A673 (cell line): ENCODE data around the gene BPI. TPM values are rescaled to one million over a fixed set of nuclear protein-coding genes. Genes with fewer than 3 reads are reported as not detected.
"Not testable (repeated sequence)": the region's sequence is repeated elsewhere in the genome, so short reads cannot be mapped to it uniquely, and the experiment has no call there.

Source experiments
- BruUV-seq: library from RNA; stranded (reverse); fragments of 400-500 nt; replicated peaks from 2 replicates; lab custom pipeline; 2021; lab: Mats Ljungman, UMichigan
- CTCF ChIA-PET: fragments of 300-600 bp; sonication (Branson Sonifier 250); formaldehyde crosslinking; loops from one replicate; lab custom pipeline; 2022; ENCODE audit warnings: antibody characterized with exemption; lab: Charles Lee
- POLR2A ChIA-PET: fragments of 300-600 bp; sonication (Branson Sonifier 250); formaldehyde crosslinking; loops from one replicate; lab custom pipeline; 2022; ENCODE audit warnings: antibody characterized with exemption; ENCODE audit not compliant: low non-redundant PET; lab: Charles Lee
- DNase-seq: peaks from one replicate; pipeline ENCODE4 v3.0.0-alpha.2; 2015; ENCODE audit warnings: low spot score
- H3K27ac ChIP-seq: fragments of 200-600 bp; sonication (generic); 2 replicates; pipeline ENCODE4 v1.5.1; 2016; ENCODE audit warnings: mixed run types, low read depth, mild to moderate bottlenecking, mixed read lengths, antibody characterized with exemption, low read length; ENCODE audit not compliant: poor library complexity, severe bottlenecking
- H3K27me3 ChIP-seq: fragments of 200-600 bp; sonication (generic); replicated peaks from 2 replicates; pipeline ENCODE4 v1.6.1; 2017; ENCODE audit warnings: mixed run types, low read depth, mild to moderate bottlenecking, mixed read lengths, antibody characterized with exemption, low read length; ENCODE audit not compliant: insufficient read depth, poor library complexity
- H3K36me3 ChIP-seq: fragments of 200-600 bp; sonication (generic); 2 replicates; pipeline ENCODE4 v1.6.1; 2016; ENCODE audit warnings: mixed run types, mild to moderate bottlenecking, mixed read lengths, antibody characterized with exemption, low read length; ENCODE audit not compliant: insufficient read depth, poor library complexity, severe bottlenecking
- H3K4me1 ChIP-seq: fragments of 200-600 bp; sonication (generic); 2 replicates; pipeline ENCODE4 v1.6.1; 2017; ENCODE audit warnings: mixed run types, mild to moderate bottlenecking, mixed read lengths, antibody characterized with exemption, low read length; ENCODE audit not compliant: insufficient read depth, poor library complexity, severe bottlenecking
- H3K4me3 ChIP-seq: fragments of 200-600 bp; sonication (generic); 2 replicates; pipeline ENCODE4 v1.5.1; 2016; ENCODE audit warnings: low read depth, mixed run types, mild to moderate bottlenecking, mixed read lengths, low read length; ENCODE audit not compliant: poor library complexity, severe bottlenecking
- H3K9me3 ChIP-seq: fragments of 200-600 bp; sonication (generic); 2 replicates; pipeline ENCODE4 v1.6.1; 2016; ENCODE audit warnings: mixed run types, low read depth, mild to moderate bottlenecking, mixed read lengths, antibody characterized with exemption, low read length; ENCODE audit not compliant: poor library complexity, severe bottlenecking
- CTCF ChIP-seq: fragments of 300-800, 200-600 bp; sonication (generic); conservative IDR thresholded peaks from 2 replicates; pipeline ENCODE4 v1.5.1; 2017; ENCODE audit warnings: low read depth, mild to moderate bottlenecking, antibody characterized with exemption, low read length, moderate library complexity, mixed read lengths
- EZH2 ChIP-seq: fragments of 200-600 bp; sonication (generic); IDR thresholded peaks from 2 replicates; pipeline ENCODE4 v1.6.1; 2017; ENCODE audit warnings: borderline replicate concordance, low read depth, mild to moderate bottlenecking, mixed read lengths, antibody characterized with exemption, low read length; ENCODE audit not compliant: poor library complexity, severe bottlenecking
- intact Hi-C: fragments of 100-400 bp; cut with micrococcal nuclease; formaldehyde crosslinking; loops from one replicate; pipeline ENCODE4 v1.10.0; 2022; ENCODE audit not compliant: unreplicated experiment
- total RNA-seq: library from RNA; stranded (reverse); gene quantifications from 2 replicates; pipeline ENCODE4 v1.2.3, GENCODE V29; 2021

BPI gene
- total RNA-seq, 1 experiment from 2014 or later, result not detected

GRCh38 chr20:38283236-38283635 lies 20.7 kb upstream of the BPI start:
- no peak for DNase-seq
- no peaks in the 10 kb centered on the region for H3K4me1 ChIP-seq
- H3K4me3 ChIP-seq, result no peak overlapping the region
- ChIA-PET CTCF (no interaction called here), POLR2A (no interaction called here)
- BruUV-seq, result no TSS peak
- no peak overlapping the region for H3K27ac ChIP-seq
- no peaks in the 10 kb centered on the region for H3K36me3 ChIP-seq
- H3K27me3 ChIP-seq, result no peaks in the 10 kb centered on the region
- H3K9me3 ChIP-seq, result no peaks in the 10 kb centered on the region
- no peak for TF ChIP-seq CTCF
- TF ChIP-seq EZH2, result no peak
- intact Hi-C loops, result no loop called here

GRCh38 chr20:38284066-38284650 lies 19.8 kb upstream of the BPI start:
- H3K27me3 ChIP-seq, BruUV-seq, H3K4me3 ChIP-seq, H3K27ac ChIP-seq, intact Hi-C loops, POLR2A ChIA-PET, DNase-seq, H3K9me3 ChIP-seq, H3K36me3 ChIP-seq, CTCF ChIA-PET, H3K4me1 ChIP-seq: not testable (repeated sequence)

- no peak for TF ChIP-seq CTCF
- no peak for TF ChIP-seq EZH2
- intact Hi-C loops, result no loop called here
- no TSS peak for BruUV-seq
- CTCF ChIA-PET, result no interaction called here
- POLR2A ChIA-PET, result no interaction called here
- Histone ChIP-seq H3K9me3 (no peaks in the 10 kb centered on the region), H3K36me3 (no peaks in the 10 kb centered on the region), H3K27me3 (no peaks in the 10 kb centered on the region), H3K4me1 (no peaks in the 10 kb centered on the region), H3K27ac (no peak overlapping the region), H3K4me3 (no peak overlapping the region)
- DNase-seq, result no peak
Measured at GRCh38 chr20:38284893-38285444, 19.0 kb upstream of the BPI start.
